IMR-90 (cell line): Measurements from ENCODE around the gene SPTSSA.

Experiments used
- POLR2A ChIP-seq: IDR thresholded peaks from 2 replicates; pipeline ENCODE4 v1.6.1; 2012; ENCODE audit warnings: mild to moderate bottlenecking, low read depth, low read length
- RAD21 ChIP-seq: IDR thresholded peaks from 2 replicates; pipeline ENCODE4 v1.6.1; 2012; ENCODE audit warnings: low read length, improper control_type of control experiment
- TF ChIP-seq, protein P1 (sequence below): conservative IDR thresholded peaks from 2 replicates; pipeline ENCODE4 v1.5.1; 2012; ENCODE audit warnings: mild to moderate bottlenecking, low read depth, low read length, improper control_type of control experiment

DNA sequence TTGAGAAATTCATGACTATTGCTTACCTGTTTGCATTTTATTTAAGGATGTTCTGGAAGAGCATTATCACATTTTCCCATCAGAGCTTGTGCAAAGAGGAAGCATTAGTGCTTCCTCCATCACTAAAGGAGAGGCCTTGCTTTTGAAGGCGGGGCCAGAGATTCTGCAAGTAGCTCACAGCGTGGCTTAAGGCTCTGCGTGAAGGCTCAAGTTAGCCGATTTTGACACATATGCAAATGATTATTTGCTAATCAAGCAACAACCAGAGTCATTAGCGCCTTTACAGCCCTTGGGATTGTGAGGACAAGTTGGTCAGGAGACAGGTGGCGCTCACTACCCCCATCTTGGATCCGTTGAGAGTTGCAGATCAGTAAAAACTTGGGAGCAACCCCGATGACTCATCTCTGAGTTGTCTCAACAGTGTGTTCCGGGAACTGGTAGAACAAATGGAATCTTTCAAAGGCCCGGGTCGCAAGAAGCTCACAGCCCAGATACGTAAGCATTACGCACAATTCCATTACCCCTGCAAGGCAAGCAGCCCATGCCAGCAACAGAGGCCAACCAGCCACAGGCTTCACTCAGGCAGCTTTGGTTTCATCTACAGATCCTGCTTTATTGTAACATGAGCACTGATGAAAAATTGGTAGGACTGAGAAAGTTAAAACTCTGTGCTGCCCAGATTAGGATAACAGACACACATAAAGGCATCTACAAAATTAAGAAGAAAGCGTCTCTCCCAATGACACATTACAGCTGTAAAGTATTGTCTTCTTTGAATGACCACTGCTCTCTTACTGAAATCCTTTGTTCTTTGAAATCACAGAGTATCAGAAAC is 34.9 kb upstream of the SPTSSA start:
- TF ChIP-seq POLR2A (peak; percentile 91), RAD21 (peak; percentile 49)
- TF ChIP-seq, protein P1, sequence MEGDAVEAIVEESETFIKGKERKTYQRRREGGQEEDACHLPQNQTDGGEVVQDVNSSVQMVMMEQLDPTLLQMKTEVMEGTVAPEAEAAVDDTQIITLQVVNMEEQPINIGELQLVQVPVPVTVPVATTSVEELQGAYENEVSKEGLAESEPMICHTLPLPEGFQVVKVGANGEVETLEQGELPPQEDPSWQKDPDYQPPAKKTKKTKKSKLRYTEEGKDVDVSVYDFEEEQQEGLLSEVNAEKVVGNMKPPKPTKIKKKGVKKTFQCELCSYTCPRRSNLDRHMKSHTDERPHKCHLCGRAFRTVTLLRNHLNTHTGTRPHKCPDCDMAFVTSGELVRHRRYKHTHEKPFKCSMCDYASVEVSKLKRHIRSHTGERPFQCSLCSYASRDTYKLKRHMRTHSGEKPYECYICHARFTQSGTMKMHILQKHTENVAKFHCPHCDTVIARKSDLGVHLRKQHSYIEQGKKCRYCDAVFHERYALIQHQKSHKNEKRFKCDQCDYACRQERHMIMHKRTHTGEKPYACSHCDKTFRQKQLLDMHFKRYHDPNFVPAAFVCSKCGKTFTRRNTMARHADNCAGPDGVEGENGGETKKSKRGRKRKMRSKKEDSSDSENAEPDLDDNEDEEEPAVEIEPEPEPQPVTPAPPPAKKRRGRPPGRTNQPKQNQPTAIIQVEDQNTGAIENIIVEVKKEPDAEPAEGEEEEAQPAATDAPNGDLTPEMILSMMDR: peak; percentile 38
